ENCODE measurements around the gene S100A6.

DNA sequence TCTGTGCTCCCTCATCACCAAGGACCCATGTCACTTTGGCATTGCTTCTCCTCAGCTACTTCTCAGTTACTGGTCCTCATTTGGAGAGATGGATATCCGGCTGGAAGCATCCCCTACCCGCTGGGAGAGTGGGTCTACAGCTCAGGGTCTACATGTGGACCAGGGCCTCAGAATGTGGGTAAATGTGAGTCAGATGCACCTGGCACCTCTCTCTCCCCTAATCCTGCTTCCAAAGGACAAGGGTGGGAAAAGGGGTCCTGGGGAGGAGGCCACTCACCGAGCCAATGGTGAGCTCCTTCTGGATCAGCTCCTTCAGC lies 908 bp downstream of the S100A6 start:
- TF ChIP-seq, protein P1, sequence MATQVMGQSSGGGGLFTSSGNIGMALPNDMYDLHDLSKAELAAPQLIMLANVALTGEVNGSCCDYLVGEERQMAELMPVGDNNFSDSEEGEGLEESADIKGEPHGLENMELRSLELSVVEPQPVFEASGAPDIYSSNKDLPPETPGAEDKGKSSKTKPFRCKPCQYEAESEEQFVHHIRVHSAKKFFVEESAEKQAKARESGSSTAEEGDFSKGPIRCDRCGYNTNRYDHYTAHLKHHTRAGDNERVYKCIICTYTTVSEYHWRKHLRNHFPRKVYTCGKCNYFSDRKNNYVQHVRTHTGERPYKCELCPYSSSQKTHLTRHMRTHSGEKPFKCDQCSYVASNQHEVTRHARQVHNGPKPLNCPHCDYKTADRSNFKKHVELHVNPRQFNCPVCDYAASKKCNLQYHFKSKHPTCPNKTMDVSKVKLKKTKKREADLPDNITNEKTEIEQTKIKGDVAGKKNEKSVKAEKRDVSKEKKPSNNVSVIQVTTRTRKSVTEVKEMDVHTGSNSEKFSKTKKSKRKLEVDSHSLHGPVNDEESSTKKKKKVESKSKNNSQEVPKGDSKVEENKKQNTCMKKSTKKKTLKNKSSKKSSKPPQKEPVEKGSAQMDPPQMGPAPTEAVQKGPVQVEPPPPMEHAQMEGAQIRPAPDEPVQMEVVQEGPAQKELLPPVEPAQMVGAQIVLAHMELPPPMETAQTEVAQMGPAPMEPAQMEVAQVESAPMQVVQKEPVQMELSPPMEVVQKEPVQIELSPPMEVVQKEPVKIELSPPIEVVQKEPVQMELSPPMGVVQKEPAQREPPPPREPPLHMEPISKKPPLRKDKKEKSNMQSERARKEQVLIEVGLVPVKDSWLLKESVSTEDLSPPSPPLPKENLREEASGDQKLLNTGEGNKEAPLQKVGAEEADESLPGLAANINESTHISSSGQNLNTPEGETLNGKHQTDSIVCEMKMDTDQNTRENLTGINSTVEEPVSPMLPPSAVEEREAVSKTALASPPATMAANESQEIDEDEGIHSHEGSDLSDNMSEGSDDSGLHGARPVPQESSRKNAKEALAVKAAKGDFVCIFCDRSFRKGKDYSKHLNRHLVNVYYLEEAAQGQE (IDR thresholded peaks at IDR 0.05; ENCODE audit: borderline replicate concordance): no peak
- TF ChIP-seq, protein P2, sequence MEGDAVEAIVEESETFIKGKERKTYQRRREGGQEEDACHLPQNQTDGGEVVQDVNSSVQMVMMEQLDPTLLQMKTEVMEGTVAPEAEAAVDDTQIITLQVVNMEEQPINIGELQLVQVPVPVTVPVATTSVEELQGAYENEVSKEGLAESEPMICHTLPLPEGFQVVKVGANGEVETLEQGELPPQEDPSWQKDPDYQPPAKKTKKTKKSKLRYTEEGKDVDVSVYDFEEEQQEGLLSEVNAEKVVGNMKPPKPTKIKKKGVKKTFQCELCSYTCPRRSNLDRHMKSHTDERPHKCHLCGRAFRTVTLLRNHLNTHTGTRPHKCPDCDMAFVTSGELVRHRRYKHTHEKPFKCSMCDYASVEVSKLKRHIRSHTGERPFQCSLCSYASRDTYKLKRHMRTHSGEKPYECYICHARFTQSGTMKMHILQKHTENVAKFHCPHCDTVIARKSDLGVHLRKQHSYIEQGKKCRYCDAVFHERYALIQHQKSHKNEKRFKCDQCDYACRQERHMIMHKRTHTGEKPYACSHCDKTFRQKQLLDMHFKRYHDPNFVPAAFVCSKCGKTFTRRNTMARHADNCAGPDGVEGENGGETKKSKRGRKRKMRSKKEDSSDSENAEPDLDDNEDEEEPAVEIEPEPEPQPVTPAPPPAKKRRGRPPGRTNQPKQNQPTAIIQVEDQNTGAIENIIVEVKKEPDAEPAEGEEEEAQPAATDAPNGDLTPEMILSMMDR (IDR thresholded peaks at IDR 0.05; ENCODE audit: poor library complexity, severe bottlenecking): no peak
- TF ChIP-seq EP300 (conservative IDR thresholded peaks at IDR 0.05; ENCODE audit: poor library complexity, severe bottlenecking): no peak

All from neural cell (in vitro differentiated cells).